ENCODE data around the gene SCAMP4. TPM values are rescaled to one million over a fixed set of nuclear protein-coding genes. Genes with fewer than 3 reads are reported as not detected.
"Not testable (repeated sequence)": the region's sequence is repeated elsewhere in the genome, so short reads cannot be mapped to it uniquely, and the experiment has no call there.

The SCAMP4 gene
- total RNA-seq, 1 donor from 2014 or later, result 26.6 TPM

DNA sequence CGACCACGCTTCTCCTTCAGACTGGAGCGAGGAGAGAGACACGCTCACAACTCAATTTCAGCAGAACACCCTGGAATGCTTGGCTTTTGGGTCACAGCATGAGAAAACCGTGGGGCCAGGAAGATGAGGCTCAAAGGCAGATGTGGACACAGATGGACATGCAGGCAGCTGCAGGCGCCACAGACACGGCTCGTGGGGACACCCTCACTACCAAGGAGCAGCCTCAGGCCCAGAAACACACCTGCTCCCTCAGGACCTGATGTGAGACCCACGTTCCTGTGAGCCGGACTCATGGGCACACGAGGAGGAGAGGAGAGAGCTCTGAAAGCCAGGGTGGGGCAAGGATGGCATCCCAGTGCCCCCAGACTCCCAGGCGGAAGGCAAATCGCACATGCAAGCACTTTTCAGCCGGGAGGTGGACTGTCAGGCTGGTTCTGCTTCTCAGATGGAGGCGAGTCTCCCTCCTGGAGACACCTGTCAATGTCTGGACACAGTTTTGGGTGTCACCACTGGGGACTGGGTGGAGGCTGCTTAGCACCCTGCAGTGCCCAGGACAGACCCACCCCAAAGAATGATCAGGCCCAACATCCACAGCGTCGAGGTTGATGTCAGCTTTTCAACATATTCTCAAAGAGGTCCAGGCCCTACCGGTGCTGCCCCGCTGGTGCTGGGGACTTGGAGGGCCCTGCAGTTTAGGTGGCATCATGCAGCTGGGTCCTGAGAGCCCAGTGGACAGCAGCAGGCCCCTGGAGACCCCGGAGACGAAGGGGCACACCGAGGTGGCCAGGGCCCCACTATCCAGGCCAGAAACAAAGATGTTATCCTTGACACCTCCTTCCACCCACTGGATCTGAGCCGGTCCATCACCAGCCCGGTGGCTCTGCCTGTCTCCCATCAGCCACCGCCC, 22.2 kb upstream of the SCAMP4 start:
- DNase-seq (ENCODE audit: low read depth in 2 of 2), result no peak

DNA sequence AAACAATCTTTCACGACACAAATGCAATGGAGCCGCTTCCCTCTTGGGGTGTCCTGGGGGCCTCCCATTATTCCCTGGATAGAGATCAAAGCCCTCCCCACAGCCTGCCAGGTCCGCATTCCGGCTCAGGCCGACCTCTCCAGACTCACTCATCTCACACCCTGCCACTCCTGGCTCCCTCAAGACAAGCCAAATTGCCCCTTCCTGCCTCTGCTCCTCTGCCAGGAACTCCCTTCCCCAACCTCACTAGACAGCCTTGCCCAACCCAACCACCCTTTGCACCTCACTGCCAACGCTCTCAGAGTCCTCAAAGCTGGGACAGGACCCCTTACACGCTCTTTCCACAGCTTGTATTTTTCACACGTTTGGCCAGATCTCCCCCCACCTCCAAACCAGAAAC, 21.4 kb upstream of the SCAMP4 start:
- DNase-seq (ENCODE audit: low read depth in 2 of 2), result no peak

- no peak for DNase-seq (ENCODE audit: low read depth in 2 of 2)
These were observed 20.9 kb upstream of the SCAMP4 start for GRCh38 chr19:1884291-1884718.

GRCh38 chr19:1884719-1885334, 20.4 kb upstream of the SCAMP4 start:
- no peak for DNase-seq (ENCODE audit: low read depth in 2 of 2)

DNA sequence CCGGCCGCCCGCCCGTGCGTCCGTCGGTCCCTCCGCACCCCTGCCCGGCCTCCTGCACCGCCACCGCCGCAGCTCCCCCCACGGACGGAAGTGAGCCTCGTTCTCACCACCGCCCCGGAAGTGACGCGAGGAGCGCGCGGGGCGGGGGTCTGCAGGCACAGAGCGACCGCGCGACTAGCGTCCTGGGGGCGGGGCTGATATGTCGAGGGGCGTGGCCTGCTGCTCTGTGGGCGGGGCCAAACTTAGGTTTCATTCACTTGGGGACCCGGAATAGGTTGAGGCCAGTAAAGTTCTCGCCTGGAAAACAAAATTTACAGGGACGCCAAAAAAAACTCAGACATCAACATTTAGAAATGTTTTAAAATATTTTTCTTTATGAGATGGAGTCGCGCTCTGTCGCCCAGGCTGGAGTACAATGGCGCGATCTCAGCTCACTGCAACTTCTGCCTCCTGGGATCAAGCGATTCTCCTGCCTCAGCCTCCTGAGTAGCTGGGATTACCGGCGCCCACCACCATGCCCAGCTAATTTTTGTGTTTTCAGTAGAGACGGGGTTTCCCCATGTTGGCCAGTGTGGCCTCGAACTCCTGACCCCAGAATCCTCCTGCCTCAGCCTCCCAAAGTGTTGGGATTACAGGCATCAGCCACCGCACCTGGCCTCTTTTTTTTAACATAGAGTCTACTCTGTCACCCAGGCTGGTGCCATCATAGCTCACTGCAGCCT, 19.6 kb upstream of the SCAMP4 start, which contains the start of gene ABHD17A:
Gene ABHD17A (minus strand): TSS at position 99 of the 722 bp plus-strand sequence. CDS start 3,930 bp downstream, outside the sequence.
- peak; percentile 94 to 96 for DNase-seq (ENCODE audit: low read depth in 2 of 2)

GRCh38 chr19:1886360-1886759, 18.8 kb upstream of the SCAMP4 start:
- not testable (repeated sequence) for DNase-seq (ENCODE audit: low read depth in 2 of 2)

DNA sequence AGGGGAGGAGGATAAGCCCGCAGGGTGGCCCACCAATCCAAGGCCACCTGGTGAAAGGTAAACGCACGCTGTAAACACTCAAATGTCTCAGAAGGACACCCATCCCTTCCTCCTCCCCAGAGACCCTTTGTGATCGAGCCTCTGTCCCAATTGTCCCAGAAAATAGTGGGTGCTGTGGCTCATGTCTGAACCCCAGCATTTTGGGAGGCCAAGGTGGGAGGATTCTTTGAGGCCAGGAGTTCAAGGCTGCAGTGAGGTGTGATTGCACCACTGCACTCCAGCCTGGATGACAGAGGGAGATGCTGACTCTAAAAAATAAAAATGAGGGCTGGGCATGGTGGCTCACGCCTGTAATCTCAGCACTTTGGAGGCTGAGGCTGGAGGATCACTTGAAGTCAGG, 16.8 kb upstream of the SCAMP4 start:
- DNase-seq (ENCODE audit: low read depth in 2 of 2), result no peak

- no peak for DNase-seq (ENCODE audit: low read depth in 2 of 2)
These were observed 15.3 kb upstream of the SCAMP4 start for GRCh38 chr19:1889907-1890306.

GRCh38 chr19:1893791-1894190, 11.4 kb upstream of the SCAMP4 start:
- no peak for DNase-seq (ENCODE audit: low read depth in 2 of 2)

- DNase-seq (ENCODE audit: low read depth in 2 of 2), result no peak
These were observed 8.7 kb upstream of the SCAMP4 start for GRCh38 chr19:1896508-1896907.

DNA sequence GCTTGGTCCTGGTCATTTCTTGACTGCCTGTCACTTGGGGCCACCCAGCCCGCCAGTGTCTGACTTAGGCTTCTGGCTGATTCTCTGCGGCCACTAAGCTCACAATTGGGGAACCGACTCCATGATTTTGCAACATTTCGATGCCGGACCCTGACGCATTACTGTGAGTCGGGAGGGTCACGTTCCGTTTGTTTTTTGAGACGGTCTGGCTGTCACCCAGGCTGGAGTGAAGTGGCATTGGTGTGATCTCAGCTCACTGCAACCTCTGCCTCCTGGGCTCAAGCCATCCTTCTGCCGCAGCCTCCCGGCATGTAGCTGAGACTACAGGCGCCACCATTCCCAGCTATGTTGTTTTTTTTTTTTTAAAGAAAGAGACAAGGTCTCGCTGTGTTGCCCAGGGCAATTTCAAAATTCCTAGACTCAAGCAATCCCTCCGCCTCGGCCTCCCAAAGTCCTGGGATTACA, 3.2 kb upstream of the SCAMP4 start:
- no peak for DNase-seq (ENCODE audit: low read depth in 2 of 2)

DNA sequence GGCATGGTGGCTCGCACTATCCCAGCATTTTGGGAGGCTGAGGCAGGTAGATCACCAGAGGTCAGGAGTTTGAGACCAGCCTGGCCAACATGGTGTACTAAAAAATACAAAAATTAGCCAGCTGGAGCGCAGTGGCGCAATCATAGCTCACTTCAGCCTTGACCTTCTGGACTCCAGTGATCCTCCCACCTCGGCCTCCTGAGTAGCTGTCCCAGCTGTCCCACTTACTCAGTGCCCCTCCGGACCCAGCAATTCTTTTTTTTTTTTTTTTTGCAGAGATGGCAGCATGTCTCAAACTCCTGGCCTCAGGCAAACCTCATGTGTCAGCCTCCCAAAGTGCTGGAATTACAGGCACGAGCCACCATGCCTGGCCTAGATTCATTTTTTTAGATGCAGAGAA, 2.3 kb upstream of the SCAMP4 start:
- no peak for DNase-seq (ENCODE audit: low read depth in 2 of 2)

DNA sequence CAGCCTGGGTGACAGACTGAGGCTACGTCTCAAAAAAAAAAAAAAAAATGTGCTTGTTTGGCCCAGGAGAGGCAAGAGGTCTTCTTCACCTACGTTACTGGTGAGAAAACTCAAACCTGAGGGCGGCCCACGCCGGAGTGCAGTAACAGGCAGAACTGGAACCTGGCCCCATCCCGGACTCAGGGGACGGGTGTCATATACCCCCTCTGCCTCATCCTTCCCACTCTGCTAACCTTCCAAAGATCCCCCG, 414 bp upstream of the SCAMP4 start:
- no peak for DNase-seq (ENCODE audit: low read depth in 2 of 2)

- DNase-seq (ENCODE audit: low read depth in 2 of 2), result no peak
These were observed 720 bp downstream of the SCAMP4 start for GRCh38 chr19:1905863-1906375.

- no peak for DNase-seq (ENCODE audit: low read depth in 2 of 2)
These were observed 1.9 kb downstream of the SCAMP4 start for GRCh38 chr19:1906985-1907562.

GRCh38 chr19:1907563-1908363, 2.6 kb downstream of the SCAMP4 start:
- DNase-seq (ENCODE audit: low read depth in 2 of 2), result peak in 1 of 2 donors; percentile 38

DNA sequence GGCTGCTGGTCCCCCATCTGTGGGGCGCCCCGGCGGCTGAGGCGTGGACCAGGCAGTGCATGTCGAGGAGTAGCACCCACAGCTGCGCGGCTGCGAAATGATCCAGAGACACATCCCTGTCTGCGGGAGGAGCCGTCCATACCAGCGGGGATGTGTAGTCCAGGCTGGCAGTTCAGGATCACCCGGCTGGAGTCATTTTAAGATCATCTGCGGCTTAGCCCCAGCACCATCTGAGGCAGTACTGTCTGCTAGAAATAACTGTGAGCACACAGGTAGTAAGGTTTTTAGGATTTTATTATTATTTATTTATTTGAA, 3.1 kb downstream of the SCAMP4 start:
- no peak for DNase-seq (ENCODE audit: low read depth in 2 of 2)

DNA sequence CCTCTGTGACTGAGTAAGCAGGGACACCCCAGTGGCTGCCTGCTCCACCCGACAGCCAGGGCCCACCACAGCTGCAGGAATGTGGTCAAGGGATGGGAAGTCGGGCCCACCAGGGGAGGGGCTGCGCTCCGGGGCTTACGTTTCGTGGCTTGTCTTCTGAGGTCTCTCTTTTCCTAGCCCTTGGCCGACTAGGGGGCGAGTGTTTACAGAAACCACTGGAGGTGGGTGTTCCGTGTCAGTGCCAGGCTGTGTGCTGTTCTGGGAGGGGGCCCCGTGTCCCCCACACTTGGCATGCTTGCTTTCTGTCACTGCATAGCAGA, 4.5 kb downstream of the SCAMP4 start:
- no peak for DNase-seq (ENCODE audit: low read depth in 2 of 2)

DNA sequence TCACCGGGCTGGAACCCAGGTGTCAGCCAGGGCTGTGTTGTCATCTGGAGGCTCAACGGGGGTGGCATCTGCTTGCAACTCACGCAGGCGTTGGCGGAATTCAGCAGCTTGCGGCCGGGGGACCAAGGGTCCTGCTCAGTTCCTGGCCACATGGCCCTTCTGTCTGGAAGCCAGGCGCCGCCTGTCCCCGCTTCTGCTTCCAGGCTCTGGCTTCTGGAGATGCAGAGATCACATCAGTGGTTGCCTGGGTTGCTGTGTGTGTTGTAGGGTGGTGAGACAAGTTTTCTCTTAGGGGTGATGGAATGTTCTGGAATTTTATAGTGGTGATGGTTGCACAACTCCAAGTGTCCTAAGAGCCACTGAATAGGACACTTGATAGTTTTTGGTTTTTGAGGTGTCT, 5.0 kb downstream of the SCAMP4 start:
- no peak for DNase-seq (ENCODE audit: low read depth in 2 of 2)

DNA sequence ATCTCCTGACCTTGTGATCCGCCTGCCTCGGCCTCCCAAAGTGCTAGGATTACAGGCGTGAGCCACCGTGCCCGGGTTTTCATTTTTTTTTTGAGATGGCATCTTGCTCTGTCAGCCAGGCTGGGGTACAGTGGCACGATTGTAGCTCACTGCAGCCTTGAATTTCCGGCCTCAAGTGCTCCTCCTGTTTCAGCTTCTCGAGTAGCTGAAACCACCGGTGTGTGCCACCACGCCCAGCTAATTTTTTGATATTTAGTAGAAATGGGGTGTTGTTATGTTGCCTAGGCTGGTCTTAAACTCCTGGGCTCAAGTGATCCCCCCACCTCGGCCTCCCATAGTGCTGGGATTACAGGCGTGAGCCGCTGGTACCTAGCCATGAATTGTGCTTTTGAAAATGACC, 5.9 kb downstream of the SCAMP4 start:
- no peak for DNase-seq (ENCODE audit: low read depth in 2 of 2)

DNA sequence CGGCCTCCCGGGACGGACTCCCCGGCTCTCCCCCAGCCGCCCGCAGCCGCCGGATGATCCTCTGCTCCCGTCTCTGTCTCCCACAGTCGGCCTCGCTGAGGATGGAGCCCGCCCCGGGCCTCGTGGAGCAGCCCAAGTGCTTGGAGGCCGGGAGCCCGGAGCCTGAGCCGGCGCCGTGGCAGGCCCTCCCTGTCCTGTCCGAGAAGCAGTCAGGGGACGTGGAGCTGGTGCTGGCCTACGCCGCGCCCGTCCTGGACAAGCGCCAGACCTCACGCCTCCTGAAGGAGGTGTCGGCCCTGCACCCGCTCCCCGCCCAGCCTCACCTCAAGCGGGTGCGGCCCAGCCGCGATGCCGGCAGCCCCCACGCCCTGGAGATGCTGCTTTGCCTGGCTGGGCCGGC, 6.8 kb downstream of the SCAMP4 start:
- DNase-seq (ENCODE audit: low read depth in 2 of 2), result no peak

Measured in lung microvascular endothelial cell (primary cell).